CD4-positive, alpha-beta T cell treated with Interleukin-15 for 4 hours (primary cell): Measurements from ENCODE around the gene DLL1.
"Not testable (repeated sequence)": the region's sequence is repeated elsewhere in the genome, so short reads cannot be mapped to it uniquely, and the experiment has no call there.

ENCODE experiments used
- DNase-seq: peaks from one replicate; pipeline ENCODE4 v3.0.0-alpha.2; 2020; ENCODE audit warnings: low spot score

DLL1 gene

DNA sequence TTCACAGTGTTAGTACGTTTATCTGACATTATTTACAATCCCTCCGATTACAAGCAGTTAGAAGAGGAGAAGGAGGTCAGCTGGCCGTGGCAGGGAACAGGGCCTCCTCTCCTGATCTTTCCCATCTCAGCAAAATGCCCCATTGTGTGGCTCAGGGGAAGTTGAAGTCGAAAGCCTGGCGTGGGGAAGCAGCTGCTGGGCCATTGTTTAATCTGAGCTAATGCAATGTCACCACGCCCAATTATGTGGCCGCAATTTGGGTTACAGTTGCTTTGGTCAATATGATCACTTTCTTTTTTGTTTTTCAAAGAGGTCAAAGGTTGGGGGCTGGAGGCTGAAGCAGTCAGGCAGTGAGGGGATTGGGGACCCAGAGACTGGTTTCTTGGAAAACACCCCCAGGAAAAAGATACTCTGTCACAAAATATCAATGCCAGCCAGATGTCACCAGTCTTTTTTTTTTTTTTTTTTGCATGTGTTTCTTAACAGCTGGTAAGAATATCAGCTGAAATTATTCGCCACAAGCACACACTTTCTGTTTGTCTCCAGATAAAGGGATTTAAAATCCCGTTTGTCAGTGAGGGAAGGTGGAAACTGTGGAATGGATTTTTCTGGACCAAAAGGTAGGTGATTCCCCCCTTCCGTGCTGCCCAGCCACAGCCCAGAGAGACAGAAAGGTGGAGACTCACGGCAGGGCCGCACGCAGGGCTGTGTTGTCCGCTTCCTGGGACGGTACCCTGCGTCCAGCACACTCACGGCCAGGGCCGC, 24.6 kb downstream of the DLL1 start:
- no peak for DNase-seq

DNA sequence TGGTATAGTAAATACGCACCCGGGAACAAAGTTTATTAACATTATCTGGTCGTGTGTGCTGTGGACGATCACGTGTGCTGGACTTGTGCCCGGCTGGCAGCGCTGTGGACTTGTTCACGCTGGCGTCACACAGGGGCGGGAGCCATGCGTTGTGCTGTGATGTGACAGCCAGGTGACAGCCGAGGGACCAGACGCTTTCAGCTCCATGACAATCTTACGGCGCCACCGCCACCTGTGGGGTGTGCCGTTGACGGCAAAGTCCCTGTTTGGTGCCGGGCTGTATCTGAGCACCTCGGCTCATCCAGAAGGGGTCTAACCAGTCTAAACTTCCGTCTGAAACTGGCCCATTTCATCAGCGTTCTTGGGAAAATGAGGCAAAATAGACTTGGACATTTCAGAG, 25.2 kb downstream of the DLL1 start:
- DNase-seq, result no peak

- DNase-seq, result not testable (repeated sequence)
Observed at GRCh38 chr6:170264644-170265043, 26.2 kb downstream of the DLL1 start.

DNA sequence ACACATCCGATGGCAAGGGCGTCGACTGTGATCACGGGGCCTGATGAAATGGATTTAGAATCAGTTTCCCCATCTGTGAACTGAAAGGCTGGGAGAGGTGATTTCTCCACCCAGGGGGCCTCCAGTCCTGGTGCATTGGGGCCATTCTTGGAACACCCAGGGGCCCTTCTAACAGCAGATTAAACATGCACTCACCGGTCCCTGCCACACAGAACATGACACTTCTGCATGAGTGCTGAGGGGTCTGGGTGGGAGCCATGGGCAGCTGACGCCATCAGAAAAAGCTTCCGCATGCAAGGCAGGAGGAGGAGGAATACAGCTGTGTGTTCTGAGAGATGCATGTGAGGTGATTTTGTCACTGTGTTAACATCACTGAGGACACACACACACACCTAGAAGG, 26.8 kb downstream of the DLL1 start:
- no peak for DNase-seq

GRCh38 chr6:170263410-170263809, 27.5 kb downstream of the DLL1 start:
- DNase-seq, result no peak

GRCh38 chr6:170262489-170263088, 28.3 kb downstream of the DLL1 start:
- no peak for DNase-seq

DNA sequence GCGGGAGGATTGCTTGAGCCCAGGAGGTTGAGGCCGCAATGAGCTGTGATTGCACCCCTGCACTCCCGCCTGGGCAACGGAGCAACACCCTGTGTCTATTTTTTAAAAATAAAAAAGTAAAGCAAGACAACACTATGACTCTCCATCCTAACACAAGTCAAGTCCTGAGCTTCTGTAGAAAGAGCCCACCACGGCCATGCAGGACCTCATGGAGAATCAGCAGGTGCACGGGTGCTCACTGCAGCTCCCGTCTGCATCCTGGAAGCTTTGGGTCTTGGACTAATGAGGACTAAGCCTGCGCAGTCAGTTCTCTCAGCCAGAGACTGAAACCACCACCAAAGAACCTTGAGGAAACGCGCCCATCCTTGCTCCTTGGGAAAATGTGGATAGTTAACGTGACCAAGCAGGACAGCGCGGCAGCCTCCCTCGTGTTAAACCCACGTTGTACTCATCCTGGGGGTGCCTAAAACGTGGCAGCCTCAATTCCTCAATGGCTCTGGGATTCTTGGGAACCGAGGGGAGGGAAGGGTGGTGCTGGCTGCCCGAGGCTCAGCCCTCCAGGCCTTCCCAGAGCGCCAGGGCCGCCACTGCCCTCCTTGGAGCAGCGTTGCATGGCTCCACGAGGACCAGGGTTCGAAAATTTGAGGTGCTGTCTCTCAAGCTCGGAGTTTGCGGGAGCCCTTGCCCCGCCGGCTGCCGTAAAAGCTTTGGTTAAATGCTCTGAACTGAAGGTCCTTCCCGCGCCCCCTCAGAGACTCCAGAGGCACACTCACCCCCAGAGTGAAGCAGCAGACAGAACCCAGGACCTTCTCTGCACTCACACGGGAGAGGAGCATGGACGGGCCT, 29.0 kb downstream of the DLL1 start:
- DNase-seq, result no peak

- no peak for DNase-seq
Observed at GRCh38 chr6:170260686-170261085, 30.2 kb downstream of the DLL1 start.

GRCh38 chr6:170259278-170259677, 31.6 kb downstream of the DLL1 start:
- no peak for DNase-seq

DNA sequence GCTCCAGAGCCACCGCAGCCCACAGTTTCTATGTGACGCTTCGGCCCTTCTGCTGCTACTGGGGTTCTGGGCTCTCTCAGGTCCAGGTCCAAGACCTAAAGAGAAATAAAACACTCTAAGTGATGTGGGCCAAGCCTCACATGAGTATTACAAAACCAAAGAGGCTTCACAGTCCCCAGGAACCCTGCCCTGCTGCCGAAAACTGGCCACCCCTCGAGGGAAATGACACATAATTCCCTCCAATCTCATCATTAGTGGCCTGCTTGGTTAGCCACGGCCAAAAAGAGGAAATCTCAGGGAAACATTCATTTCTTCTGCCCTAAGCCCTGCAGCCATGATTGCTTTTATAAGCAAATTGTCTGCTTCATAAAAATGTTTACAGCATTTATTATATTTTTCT, 32.5 kb downstream of the DLL1 start:
- DNase-seq, result no peak

GRCh38 chr6:170257376-170257775, 33.5 kb downstream of the DLL1 start:
- no peak for DNase-seq

- DNase-seq, result no peak
Observed at GRCh38 chr6:170256641-170257040, 34.2 kb downstream of the DLL1 start.

DNA sequence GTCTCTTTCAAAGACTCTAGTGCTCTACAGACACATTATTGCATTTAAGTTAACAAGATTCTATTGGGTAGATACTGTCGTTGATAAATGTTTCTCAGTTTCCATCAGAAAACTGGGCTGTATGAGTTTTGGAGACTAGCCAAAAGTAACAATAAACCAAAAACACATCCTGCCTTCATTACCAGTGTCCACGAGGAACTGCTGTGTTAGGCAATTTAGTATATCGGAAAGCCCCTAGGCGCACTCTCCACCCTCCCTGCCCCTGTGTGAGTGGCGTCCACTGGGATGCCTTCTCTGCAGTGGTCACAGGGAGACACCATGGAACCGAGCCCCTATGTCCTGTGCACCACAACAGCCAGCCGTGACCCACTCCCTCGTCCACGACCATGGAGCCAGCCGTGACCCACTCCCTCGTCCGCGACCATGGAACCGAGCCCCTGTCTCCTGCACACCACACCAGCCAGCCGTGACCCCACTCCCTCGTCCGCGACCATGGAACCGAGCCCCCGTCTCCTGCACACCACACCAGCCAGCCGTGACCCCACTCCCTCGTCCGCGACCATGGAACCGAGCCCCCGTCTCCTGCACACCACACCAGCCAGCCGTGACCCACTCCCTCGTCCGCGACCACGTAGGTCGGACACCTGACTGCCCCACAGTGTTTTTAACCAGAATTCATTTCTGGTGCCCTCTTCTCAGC, 35.3 kb downstream of the DLL1 start:
- no peak for DNase-seq

DNA sequence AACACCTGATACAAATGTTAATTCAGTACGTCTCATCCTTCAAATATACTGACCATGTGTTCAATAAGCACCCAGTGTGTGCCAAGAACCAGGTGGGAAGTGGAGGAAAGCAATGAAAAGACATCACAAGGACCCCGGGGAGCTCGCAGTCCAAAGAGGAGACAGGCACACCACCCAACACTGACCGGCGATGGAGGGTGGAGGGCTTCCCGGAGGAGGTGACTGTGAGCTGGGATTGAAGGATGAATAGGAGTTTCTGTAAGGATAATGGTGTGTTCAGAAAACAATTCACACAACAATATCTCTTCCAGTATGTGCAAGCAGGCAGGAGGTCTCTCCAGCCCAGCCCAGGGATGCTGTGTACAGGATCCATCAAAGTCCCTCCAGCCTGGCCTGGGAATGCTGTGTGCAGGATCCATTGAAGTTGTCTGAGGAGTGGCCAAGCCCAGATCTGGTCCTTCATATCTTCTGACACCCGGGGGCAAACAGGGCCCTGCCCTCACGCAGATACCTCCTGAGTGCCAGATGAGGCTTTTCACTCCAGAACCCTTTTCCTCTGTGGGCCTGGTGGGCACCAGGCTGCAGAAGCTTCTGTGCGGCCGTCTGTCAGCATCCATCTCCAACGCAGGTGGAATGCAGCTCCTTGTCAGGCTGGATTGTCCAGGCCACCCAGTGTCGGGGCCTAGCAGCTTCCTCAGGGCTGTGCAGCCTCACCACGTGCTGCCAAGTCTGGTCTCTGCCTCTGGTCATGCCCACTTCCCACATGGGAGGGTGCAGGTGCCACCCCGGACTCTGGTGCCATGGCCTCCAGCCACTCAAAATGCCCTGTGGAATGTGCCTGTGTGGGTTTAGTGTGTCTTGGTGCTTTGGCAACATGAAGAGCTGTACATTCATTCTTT, 36.3 kb downstream of the DLL1 start:
- no peak for DNase-seq

DNA sequence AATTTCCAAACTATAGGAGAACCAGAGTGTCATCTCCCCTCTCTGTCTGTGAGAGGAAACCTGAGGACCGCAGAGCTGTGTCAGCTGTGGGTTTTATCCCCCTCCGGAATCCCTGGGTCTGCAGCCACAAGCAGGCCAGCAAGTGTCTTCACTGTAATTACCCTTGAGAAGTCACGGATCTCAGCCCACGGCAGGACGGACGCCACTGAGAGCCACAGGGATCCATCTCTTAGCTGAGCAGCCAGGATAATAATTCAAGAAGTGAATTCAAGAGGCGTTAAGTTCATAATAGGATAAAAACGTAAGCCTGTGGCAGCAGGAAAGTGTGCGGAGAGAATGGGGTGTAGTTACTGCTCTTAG, 37.0 kb downstream of the DLL1 start:
- no peak for DNase-seq

- no peak for DNase-seq
Observed at GRCh38 chr6:170253226-170253909, 37.5 kb downstream of the DLL1 start.

DNA sequence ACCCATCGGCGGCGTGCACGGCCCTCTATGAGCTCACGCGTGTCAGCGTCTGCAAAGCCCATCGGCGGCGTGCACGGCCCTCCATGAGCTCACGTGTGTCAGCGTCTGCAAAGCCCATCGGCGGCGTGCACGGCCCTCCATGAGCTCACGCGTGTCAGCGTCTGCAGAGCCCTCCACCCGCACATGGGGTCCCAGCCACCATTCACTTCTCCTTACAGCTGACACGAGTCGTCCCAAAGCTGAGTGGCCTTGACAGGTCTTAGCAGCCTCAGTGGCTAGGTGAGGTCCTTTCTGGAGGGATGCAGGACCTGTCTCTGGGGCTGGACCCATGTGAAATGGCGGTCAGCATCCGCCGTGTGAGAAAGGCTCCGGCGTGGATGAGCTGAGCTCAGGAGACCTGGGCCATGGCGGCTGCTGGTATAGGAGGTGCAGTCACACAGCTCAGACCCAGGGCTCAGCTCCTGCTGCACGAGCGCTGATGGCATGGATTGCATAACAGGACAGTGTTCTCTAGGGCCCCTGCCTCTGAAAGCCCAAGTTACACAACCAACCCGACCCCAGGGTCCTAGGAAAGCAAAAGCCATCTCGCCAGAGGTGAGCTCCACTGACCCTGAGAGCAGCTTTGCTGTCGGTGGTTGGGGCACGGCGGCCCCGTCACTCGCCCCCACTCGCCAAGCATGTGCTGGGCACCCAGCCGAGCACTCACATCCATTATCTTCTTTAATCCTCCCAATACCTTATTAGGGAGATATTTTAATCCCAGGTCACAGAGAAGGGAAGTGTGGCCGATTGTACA, 38.9 kb downstream of the DLL1 start:
- DNase-seq, result no peak

DNA sequence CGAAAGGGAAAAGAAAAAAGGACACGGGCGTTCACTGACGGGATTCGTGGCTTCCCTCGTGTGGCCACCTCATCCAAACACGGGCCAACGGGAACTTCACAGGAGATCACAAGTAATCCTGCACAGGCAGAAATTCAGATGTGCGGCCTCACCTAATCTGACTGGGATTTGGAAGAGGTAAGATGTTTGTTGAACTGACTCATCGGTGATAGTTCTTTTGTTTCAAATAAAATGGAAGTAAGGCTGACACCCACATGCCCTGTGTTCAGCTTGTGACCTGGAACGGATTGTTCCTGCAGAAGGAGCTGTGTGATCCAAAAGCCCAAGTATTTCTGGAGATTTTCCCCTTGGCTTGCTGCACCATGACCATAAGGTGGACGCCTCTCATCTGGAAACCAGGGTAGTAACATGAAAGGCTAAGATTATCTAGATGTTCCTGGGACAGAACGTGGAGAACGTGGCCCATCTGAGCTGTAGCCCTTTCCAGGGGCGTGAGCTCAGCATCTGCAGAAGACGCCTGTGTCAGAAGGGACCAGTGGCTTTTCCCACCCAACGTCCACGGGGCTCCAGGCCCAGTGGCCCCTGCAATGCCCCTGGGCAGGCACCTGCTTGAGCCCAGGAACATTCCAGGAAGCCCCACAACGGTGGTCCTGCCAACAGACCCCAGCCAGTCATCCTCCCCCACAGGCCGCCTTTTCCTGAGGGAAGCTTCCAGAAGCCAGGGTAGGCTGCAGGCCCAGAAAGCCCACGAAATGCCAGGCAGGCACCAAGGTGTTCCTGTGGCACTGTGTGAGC, 39.7 kb downstream of the DLL1 start:
- no peak for DNase-seq

DNA sequence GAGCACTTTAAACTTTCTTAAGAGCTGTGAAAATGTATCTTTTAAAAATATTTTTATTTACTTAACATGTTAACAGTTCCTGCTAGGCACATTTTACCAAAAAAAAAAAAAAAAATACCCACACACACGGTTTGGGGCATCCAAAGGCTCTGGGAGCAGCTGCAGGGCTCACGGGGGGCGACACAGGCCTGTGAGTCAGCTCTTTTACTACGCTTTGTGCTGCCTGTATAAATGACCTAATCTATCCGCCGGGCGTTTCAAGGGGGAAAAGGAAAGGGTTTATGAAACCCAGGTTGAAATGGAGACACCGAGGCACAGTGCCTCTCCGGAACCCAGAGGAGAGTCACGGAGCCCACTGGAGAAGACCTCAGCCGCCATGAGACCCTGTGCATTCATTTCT, 40.4 kb downstream of the DLL1 start:
- DNase-seq, result no peak
